ENCODE measurements around the gene RASSF1. TPM values are rescaled to one million over a fixed set of nuclear protein-coding genes. Genes with fewer than 3 reads are reported as not detected.

The RASSF1 gene
- total and polyA plus RNA-seq, 2 of the 13 experiments (the other 11 are each of a cell fraction or from before 2014, with no cell fraction given), result 10.2 to 27.5 TPM

DNA sequence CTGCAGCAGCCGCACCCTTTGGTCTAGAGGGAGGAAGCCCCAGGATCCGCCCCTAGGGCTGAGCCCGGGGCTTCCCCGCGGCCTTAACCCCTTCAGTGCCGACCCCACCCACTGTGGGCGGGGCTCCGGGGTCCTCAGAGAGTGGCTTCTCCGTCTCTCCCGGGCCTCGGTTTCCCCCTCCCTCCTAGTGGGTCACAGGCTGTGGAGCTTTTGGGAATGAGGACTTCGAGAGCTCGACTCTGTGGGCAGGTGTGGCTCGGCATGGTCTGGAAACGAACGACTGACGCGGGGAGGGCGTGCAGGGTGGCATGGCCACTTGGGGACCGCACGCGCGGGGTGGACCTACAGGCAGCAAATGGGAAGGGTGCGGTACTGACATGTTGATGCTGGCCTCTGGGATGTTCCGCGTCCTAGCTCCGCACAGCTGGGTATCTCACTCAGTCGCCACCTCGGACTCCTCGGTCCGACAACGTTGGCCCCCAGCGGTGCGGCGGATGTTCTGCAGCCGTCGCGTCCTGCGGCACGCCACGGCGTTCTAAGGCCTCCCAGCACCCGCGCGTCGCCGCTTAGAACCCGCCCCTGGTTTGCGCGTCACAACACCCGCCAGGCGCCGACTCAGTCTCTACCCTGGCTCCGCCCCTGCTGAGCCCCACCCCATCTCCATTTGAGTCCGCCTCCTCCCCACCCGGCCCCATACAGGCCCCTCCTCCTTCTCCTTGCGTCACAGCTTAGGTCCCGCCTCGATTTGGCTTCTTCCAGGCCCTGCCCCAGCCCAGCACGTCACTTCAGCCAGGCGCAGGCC is 41.6 kb downstream of the RASSF1 start, which contains the start of the genes HYAL3 and NAA80 (continued):
- TF ChIP-seq, protein P1, sequence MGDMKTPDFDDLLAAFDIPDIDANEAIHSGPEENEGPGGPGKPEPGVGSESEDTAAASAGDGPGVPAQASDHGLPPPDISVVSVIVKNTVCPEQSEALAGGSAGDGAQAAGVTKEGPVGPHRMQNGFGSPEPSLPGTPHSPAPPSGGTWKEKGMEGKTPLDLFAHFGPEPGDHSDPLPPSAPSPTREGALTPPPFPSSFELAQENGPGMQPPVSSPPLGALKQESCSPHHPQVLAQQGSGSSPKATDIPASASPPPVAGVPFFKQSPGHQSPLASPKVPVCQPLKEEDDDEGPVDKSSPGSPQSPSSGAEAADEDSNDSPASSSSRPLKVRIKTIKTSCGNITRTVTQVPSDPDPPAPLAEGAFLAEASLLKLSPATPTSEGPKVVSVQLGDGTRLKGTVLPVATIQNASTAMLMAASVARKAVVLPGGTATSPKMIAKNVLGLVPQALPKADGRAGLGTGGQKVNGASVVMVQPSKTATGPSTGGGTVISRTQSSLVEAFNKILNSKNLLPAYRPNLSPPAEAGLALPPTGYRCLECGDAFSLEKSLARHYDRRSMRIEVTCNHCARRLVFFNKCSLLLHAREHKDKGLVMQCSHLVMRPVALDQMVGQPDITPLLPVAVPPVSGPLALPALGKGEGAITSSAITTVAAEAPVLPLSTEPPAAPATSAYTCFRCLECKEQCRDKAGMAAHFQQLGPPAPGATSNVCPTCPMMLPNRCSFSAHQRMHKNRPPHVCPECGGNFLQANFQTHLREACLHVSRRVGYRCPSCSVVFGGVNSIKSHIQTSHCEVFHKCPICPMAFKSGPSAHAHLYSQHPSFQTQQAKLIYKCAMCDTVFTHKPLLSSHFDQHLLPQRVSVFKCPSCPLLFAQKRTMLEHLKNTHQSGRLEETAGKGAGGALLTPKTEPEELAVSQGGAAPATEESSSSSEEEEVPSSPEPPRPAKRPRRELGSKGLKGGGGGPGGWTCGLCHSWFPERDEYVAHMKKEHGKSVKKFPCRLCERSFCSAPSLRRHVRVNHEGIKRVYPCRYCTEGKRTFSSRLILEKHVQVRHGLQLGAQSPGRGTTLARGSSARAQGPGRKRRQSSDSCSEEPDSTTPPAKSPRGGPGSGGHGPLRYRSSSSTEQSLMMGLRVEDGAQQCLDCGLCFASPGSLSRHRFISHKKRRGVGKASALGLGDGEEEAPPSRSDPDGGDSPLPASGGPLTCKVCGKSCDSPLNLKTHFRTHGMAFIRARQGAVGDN (CRISPR knock-in tag; IDR thresholded peaks at IDR 0.05), result peak; percentile 95
- TF ChIP-seq HNRNPK (IDR thresholded peaks at IDR 0.05; ENCODE audit: low read depth, low read length, poor library complexity, severe bottlenecking) (peak; percentile 82), ZNF331 (CRISPR knock-in tag; IDR thresholded peaks at IDR 0.05) (peak; percentile 47; the same call in 1 of the 2 replicates), KLF16 (CRISPR knock-in tag; IDR thresholded peaks at IDR 0.05) (peak in 1 of 2 experiments; percentile 75; a peak in 2 of 4 replicates), TARDBP (CRISPR knock-in tag; IDR thresholded peaks at IDR 0.05) (peak; percentile 60), ZBTB38 (CRISPR knock-in tag; IDR thresholded peaks at IDR 0.05) (peak; percentile 76; the same call in 1 of the 2 replicates), SRY (CRISPR knock-in tag; IDR thresholded peaks at IDR 0.05) (peak; percentile 71), MLLT10 (CRISPR knock-in tag; IDR thresholded peaks at IDR 0.05) (no peak), PHF20 (CRISPR knock-in tag; IDR thresholded peaks at IDR 0.05) (peak; percentile 58; the same call in 1 of the 2 replicates), ELF3 (CRISPR knock-in tag; IDR thresholded peaks at IDR 0.05) (no peak)
- TF ChIP-seq, protein P2, sequence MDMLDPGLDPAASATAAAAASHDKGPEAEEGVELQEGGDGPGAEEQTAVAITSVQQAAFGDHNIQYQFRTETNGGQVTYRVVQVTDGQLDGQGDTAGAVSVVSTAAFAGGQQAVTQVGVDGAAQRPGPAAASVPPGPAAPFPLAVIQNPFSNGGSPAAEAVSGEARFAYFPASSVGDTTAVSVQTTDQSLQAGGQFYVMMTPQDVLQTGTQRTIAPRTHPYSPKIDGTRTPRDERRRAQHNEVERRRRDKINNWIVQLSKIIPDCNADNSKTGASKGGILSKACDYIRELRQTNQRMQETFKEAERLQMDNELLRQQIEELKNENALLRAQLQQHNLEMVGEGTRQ (IDR thresholded peaks at IDR 0.05; ENCODE audit: low read depth, low read length), result no peak
- TF ChIP-seq, protein P2 (CRISPR knock-in tag; IDR thresholded peaks at IDR 0.05; ENCODE audit: borderline replicate concordance), result peak; percentile 40; the same call in 1 of the 2 replicates
- TF ChIP-seq, protein P3, sequence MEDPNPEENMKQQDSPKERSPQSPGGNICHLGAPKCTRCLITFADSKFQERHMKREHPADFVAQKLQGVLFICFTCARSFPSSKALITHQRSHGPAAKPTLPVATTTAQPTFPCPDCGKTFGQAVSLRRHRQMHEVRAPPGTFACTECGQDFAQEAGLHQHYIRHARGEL (CRISPR knock-in tag; IDR thresholded peaks at IDR 0.05), result no peak
- TF ChIP-seq, protein P4, sequence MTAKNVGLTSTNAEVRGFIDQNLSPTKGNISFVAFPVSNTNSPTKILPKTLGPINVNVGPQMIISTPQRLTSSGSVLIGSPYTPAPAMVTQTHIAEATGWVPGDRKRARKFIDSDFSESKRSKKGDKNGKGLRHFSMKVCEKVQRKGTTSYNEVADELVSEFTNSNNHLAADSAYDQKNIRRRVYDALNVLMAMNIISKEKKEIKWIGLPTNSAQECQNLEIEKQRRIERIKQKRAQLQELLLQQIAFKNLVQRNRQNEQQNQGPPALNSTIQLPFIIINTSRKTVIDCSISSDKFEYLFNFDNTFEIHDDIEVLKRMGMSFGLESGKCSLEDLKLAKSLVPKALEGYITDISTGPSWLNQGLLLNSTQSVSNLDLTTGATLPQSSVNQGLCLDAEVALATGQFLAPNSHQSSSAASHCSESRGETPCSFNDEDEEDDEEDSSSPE (CRISPR knock-in tag; IDR thresholded peaks at IDR 0.05), result peak; percentile 33; the same call in 1 of the 2 replicates
- TF ChIP-seq, protein P5, sequence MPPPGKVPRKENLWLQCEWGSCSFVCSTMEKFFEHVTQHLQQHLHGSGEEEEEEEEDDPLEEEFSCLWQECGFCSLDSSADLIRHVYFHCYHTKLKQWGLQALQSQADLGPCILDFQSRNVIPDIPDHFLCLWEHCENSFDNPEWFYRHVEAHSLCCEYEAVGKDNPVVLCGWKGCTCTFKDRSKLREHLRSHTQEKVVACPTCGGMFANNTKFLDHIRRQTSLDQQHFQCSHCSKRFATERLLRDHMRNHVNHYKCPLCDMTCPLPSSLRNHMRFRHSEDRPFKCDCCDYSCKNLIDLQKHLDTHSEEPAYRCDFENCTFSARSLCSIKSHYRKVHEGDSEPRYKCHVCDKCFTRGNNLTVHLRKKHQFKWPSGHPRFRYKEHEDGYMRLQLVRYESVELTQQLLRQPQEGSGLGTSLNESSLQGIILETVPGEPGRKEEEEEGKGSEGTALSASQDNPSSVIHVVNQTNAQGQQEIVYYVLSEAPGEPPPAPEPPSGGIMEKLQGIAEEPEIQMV (CRISPR knock-in tag; IDR thresholded peaks at IDR 0.05; ENCODE audit: low read depth), result peak; percentile 50
- TF ChIP-seq, protein P6, sequence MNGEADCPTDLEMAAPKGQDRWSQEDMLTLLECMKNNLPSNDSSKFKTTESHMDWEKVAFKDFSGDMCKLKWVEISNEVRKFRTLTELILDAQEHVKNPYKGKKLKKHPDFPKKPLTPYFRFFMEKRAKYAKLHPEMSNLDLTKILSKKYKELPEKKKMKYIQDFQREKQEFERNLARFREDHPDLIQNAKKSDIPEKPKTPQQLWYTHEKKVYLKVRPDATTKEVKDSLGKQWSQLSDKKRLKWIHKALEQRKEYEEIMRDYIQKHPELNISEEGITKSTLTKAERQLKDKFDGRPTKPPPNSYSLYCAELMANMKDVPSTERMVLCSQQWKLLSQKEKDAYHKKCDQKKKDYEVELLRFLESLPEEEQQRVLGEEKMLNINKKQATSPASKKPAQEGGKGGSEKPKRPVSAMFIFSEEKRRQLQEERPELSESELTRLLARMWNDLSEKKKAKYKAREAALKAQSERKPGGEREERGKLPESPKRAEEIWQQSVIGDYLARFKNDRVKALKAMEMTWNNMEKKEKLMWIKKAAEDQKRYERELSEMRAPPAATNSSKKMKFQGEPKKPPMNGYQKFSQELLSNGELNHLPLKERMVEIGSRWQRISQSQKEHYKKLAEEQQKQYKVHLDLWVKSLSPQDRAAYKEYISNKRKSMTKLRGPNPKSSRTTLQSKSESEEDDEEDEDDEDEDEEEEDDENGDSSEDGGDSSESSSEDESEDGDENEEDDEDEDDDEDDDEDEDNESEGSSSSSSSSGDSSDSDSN (CRISPR knock-in tag; IDR thresholded peaks at IDR 0.05), result peak; percentile 66; the same call in 1 of the 2 replicates
